Astrocyte (in vitro differentiated cells and primary cell): ENCODE data around the gene IRS1.

ENCODE experiments used
- CTCF ChIP-seq: IDR thresholded peaks from 2 replicates; pipeline ENCODE4 v1.5.1; 2011; ENCODE audit warnings: low read depth, mild to moderate bottlenecking, inconsistent platforms, low read length, moderate library complexity; ENCODE audit not compliant: insufficient read depth
- EZH2 ChIP-seq: IDR thresholded peaks from 2 replicates; pipeline ENCODE4 v1.6.1; 2012; ENCODE audit warnings: mild to moderate bottlenecking, low read length, inconsistent platforms; ENCODE audit not compliant: insufficient read depth

DNA sequence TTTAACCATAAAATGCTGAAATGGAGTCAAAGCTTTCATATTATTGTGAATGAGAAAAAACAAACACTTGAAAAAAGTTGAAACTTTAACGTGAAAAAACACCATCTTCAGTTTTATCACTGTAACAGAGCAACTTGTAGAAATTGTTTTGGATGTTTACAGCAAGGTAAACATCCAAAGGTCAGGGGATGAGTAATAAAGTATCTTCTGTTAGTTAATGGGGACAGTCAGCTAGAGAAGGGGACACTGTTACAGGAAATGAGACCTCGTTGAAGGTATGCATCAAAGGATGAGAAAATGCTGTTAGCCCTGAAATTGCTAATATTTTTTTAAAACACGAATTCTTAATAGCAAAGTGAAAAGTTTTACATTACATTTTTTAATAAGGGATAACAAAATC lies 39.1 kb upstream of the IRS1 start:
- no peak for TF ChIP-seq CTCF
- TF ChIP-seq EZH2, result no peak
